Astrocyte (in vitro differentiated cells and primary cell): ENCODE measurements around the gene SHC4. TPM values are rescaled to one million over a fixed set of nuclear protein-coding genes. Genes with fewer than 3 reads are reported as not detected.

ENCODE experiments used
- DNase-seq: peaks from one replicate; pipeline ENCODE4 v3.0.0-alpha.2; 2010; ENCODE audit warnings: low read depth
- FAIRE-seq: peaks from 2 replicates; lab custom pipeline; 2011; peaks lifted over from hg19 to GRCh38; lab: Jason Lieb, UNC
- H2AFZ ChIP-seq: 2 replicates; pipeline ENCODE4 v1.6.0; 2012; ENCODE audit warnings: low read depth, low read length, inconsistent platforms
- H3K27ac ChIP-seq: 2 replicates; pipeline ENCODE4 v1.5.1; 2011; ENCODE audit warnings: low read depth, low read length, inconsistent platforms
- H3K27me3 ChIP-seq: 2 replicates; pipeline ENCODE4 v1.6.0; 2011; ENCODE audit warnings: low read length, inconsistent platforms; ENCODE audit not compliant: insufficient read depth
- H3K36me3 ChIP-seq: 2 replicates; pipeline ENCODE4 v1.5.1; 2011; ENCODE audit warnings: low read length, inconsistent platforms; ENCODE audit not compliant: insufficient read depth
- H3K4me1 ChIP-seq: 2 replicates; pipeline ENCODE4 v1.5.1; 2011; ENCODE audit warnings: low read length, inconsistent platforms; ENCODE audit not compliant: insufficient read depth
- H3K4me2 ChIP-seq: 2 replicates; pipeline ENCODE4 v1.6.0; 2012; ENCODE audit warnings: low read length, inconsistent platforms
- H3K4me3 ChIP-seq: 2 replicates; pipeline ENCODE4 v1.5.1; 2011; ENCODE audit warnings: low read depth, mild to moderate bottlenecking, low read length, inconsistent platforms; ENCODE audit not compliant: insufficient read depth
- H3K79me2 ChIP-seq: 2 replicates; pipeline ENCODE4 v1.6.0; 2012; ENCODE audit warnings: mild to moderate bottlenecking, low read length, inconsistent platforms; ENCODE audit not compliant: insufficient read depth
- H3K9ac ChIP-seq: 2 replicates; pipeline ENCODE4 v1.6.0; 2012; ENCODE audit warnings: mild to moderate bottlenecking, low read length, inconsistent platforms
- H3K9me3 ChIP-seq: 2 replicates; pipeline ENCODE4 v1.5.1; 2012; ENCODE audit warnings: low read depth, mild to moderate bottlenecking, low read length, inconsistent platforms; ENCODE audit not compliant: insufficient read depth
- H4K20me1 ChIP-seq: 2 replicates; pipeline ENCODE4 v1.6.0; 2012; ENCODE audit warnings: low read length, inconsistent platforms; ENCODE audit not compliant: insufficient read depth
- H3K27ac Mint-ChIP-seq: one replicate; pipeline ENCODE4 v1.8.0; 2021; ENCODE audit warnings: mild to moderate bottlenecking, mixed read lengths; ENCODE audit not compliant: unreplicated experiment
- H3K27me3 Mint-ChIP-seq: one replicate; pipeline ENCODE4 v1.8.0; 2021; ENCODE audit warnings: low read depth, mixed read lengths; ENCODE audit not compliant: unreplicated experiment
- H3K36me3 Mint-ChIP-seq: one replicate; pipeline ENCODE4 v1.8.0; 2021; ENCODE audit warnings: low read depth, mixed read lengths; ENCODE audit not compliant: unreplicated experiment
- H3K4me1 Mint-ChIP-seq: one replicate; pipeline ENCODE4 v1.8.0; 2021; ENCODE audit warnings: low read depth, mixed read lengths; ENCODE audit not compliant: unreplicated experiment
- H3K4me3 Mint-ChIP-seq: one replicate; pipeline ENCODE4 v1.8.0; 2021; ENCODE audit warnings: mild to moderate bottlenecking, moderate library complexity, mixed read lengths; ENCODE audit not compliant: unreplicated experiment
- H3K9me3 Mint-ChIP-seq: one replicate; pipeline ENCODE4 v1.8.0; 2021; ENCODE audit warnings: mild to moderate bottlenecking, mixed read lengths; ENCODE audit not compliant: unreplicated experiment
- EZH2 ChIP-seq: IDR thresholded peaks from 2 replicates; pipeline ENCODE4 v1.6.1; 2012; ENCODE audit warnings: mild to moderate bottlenecking, low read length, inconsistent platforms; ENCODE audit not compliant: insufficient read depth
- total RNA-seq: library from RNA; stranded (reverse); gene quantifications from 2 replicates; pipeline ENCODE4 v1.2.1, GENCODE V29; 2021
- TF ChIP-seq, protein P1 (sequence below): IDR thresholded peaks from 2 replicates; pipeline ENCODE4 v1.5.1; 2011; ENCODE audit warnings: low read depth, mild to moderate bottlenecking, inconsistent platforms, low read length, moderate library complexity; ENCODE audit not compliant: insufficient read depth

Gene SHC4
- total RNA-seq, 1 donor from 2014 or later = 2.7 TPM

- no peaks in the 10 kb centered on the region for H3K27me3 Mint-ChIP-seq
Measured at GRCh38 chr15:48875241-48875960, 88.3 kb downstream of the SHC4 start.

DNA sequence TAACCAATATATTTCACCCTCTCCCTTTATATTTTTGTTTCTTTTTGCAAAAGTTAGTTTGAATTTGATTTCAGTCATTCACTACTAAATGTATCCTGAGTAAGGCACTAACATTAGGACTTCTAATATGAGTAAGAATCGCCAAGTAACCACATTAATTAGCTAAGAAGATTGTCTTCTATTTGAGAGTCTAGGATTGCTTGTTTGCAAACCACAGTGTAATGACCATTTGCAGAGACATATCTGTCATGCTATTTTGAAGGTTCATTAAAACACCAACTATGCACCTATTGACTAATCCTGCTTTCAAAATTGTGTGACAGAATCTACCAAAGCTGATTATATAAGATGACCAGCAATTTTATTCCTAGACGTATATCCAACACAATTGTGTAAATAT, 91.1 kb downstream of the SHC4 start:
- no peaks in the 10 kb centered on the region for H3K79me2 ChIP-seq
- no peaks in the 10 kb centered on the region for H4K20me1 ChIP-seq
- H3K4me1 Mint-ChIP-seq = peaks cover 17% of the 10 kb centered on the region
- no peak overlapping the region for H3K9ac ChIP-seq
- no peaks in the 10 kb centered on the region for H3K36me3 ChIP-seq
- DNase-seq (no peak), FAIRE-seq (peak; percentile 13)
- H3K27ac Mint-ChIP-seq = no peak overlapping the region
- H3K27me3 ChIP-seq = no peaks in the 10 kb centered on the region
- no peaks in the 10 kb centered on the region for H3K9me3 ChIP-seq
- no peak overlapping the region for H3K27ac ChIP-seq
- no peak overlapping the region for H3K4me2 ChIP-seq
- no peak for TF ChIP-seq EZH2
- TF ChIP-seq, protein P1, sequence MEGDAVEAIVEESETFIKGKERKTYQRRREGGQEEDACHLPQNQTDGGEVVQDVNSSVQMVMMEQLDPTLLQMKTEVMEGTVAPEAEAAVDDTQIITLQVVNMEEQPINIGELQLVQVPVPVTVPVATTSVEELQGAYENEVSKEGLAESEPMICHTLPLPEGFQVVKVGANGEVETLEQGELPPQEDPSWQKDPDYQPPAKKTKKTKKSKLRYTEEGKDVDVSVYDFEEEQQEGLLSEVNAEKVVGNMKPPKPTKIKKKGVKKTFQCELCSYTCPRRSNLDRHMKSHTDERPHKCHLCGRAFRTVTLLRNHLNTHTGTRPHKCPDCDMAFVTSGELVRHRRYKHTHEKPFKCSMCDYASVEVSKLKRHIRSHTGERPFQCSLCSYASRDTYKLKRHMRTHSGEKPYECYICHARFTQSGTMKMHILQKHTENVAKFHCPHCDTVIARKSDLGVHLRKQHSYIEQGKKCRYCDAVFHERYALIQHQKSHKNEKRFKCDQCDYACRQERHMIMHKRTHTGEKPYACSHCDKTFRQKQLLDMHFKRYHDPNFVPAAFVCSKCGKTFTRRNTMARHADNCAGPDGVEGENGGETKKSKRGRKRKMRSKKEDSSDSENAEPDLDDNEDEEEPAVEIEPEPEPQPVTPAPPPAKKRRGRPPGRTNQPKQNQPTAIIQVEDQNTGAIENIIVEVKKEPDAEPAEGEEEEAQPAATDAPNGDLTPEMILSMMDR = no peak
- H3K9me3 Mint-ChIP-seq = no peaks in the 10 kb centered on the region
- H3K36me3 Mint-ChIP-seq = no peaks in the 10 kb centered on the region
- H3K27me3 Mint-ChIP-seq = no peaks in the 10 kb centered on the region
- H3K4me1 ChIP-seq = peaks cover 13% of the 10 kb centered on the region
- H2AFZ ChIP-seq = no peak overlapping the region
- no peak overlapping the region for H3K4me3 ChIP-seq
- no peak overlapping the region for H3K4me3 Mint-ChIP-seq

More at GRCh38 chr15:48875241-48875960, 88.3 kb downstream of the SHC4 start:
- no peaks in the 10 kb centered on the region for H3K27me3 ChIP-seq
- no peak overlapping the region for H3K4me3 ChIP-seq
- H3K9ac ChIP-seq = no peak overlapping the region
- peaks cover 10% of the 10 kb centered on the region for H3K4me1 Mint-ChIP-seq
- H3K4me3 Mint-ChIP-seq = no peak overlapping the region
- FAIRE-seq (peak; percentile 32), DNase-seq (no peak)
- peaks cover 1% of the 10 kb centered on the region for H3K36me3 Mint-ChIP-seq
- H3K79me2 ChIP-seq = peaks cover 24% of the 10 kb centered on the region
- no peak for TF ChIP-seq EZH2
- TF ChIP-seq, protein P1 = no peak
- H3K9me3 Mint-ChIP-seq = no peaks in the 10 kb centered on the region
- no peak overlapping the region for H2AFZ ChIP-seq
- no peaks in the 10 kb centered on the region for H3K36me3 ChIP-seq
- no peak overlapping the region for H3K27ac Mint-ChIP-seq
- H3K4me2 ChIP-seq = no peak overlapping the region
- H4K20me1 ChIP-seq = peaks cover 18% of the 10 kb centered on the region
- no peaks in the 10 kb centered on the region for H3K9me3 ChIP-seq
- H3K27ac ChIP-seq = no peak overlapping the region
- H3K4me1 ChIP-seq = peaks cover 10% of the 10 kb centered on the region

DNA sequence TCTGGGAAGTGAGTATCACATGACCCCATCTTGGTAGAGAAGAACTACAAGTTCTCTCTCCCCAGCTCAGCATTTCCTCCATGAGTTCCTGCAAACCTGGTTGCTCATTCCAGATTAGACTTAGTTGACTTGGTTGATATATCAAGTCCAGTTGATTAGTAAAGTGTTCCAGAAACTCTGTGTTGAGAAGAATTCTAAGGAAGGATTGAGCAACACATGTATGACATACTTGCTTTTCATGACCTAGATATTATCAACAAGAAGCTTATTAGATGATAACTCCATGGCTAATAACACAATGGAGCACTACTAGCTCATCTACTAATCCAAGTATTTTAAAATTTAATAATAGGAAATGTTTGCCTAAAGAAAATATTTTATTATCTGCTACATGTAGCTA, 92.2 kb downstream of the SHC4 start:
- Histone ChIP-seq H3K4me3 (no peak overlapping the region), H4K20me1 (no peaks in the 10 kb centered on the region), H3K79me2 (no peaks in the 10 kb centered on the region), H3K9me3 (no peaks in the 10 kb centered on the region), H3K9ac (no peak overlapping the region), H3K36me3 (no peaks in the 10 kb centered on the region), H3K27me3 (no peaks in the 10 kb centered on the region), H2AFZ (no peak overlapping the region), H3K27ac (no peak overlapping the region), H3K4me2 (no peak overlapping the region), H3K4me1 (peaks cover 15% of the 10 kb centered on the region)
- no peak overlapping the region for H3K27ac Mint-ChIP-seq
- H3K27me3 Mint-ChIP-seq = no peaks in the 10 kb centered on the region
- FAIRE-seq = no peak
- TF ChIP-seq EZH2 = no peak
- TF ChIP-seq, protein P1 = no peak
- no peaks in the 10 kb centered on the region for H3K36me3 Mint-ChIP-seq
- DNase-seq = no peak
- H3K9me3 Mint-ChIP-seq = no peaks in the 10 kb centered on the region
- no peak overlapping the region for H3K4me3 Mint-ChIP-seq
- peaks cover 19% of the 10 kb centered on the region for H3K4me1 Mint-ChIP-seq
